ENCODE measurements around the gene GPX1. TPM values are rescaled to one million over a fixed set of nuclear protein-coding genes. Genes with fewer than 3 reads are reported as not detected.
"Not testable (repeated sequence)": the region's sequence is repeated elsewhere in the genome, so short reads cannot be mapped to it uniquely, and the experiment has no call there.

GPX1 gene
- 222 and 298 TPM in 2 replicates for total RNA-seq (2014; rRNA removed; shearing (Covaris generic))

GRCh38 chr3:49358217-49358883 is at the start of gene GPX1:
Gene GPX1 (minus strand): TSS chr3:49358353. CDS start chr3:49358278, 75 bp downstream.
- H3K27me3 ChIP-seq (ENCODE audit: control insufficient read depth, insufficient read depth, low read length), result no peaks in the 10 kb centered on the region
- peak; percentile 98 for DNase-seq
- peak within 1 kb of the TSS; percentile 69 for H3K4me3 ChIP-seq (ENCODE audit: insufficient read depth, low read depth, low read length)
- H3K36me3 ChIP-seq (replicated peaks; ENCODE audit: control insufficient read depth, insufficient read depth, low read length), result peaks cover 19% of the 10 kb centered on the region

- no peak for DNase-seq
- H3K27me3 ChIP-seq (ENCODE audit: control insufficient read depth, insufficient read depth, low read length), result no peaks in the 10 kb centered on the region
- H3K4me3 ChIP-seq (ENCODE audit: insufficient read depth, low read depth, low read length), result no peak overlapping the region
- H3K36me3 ChIP-seq (replicated peaks; ENCODE audit: control insufficient read depth, insufficient read depth, low read length), result peaks cover 1% of the 10 kb centered on the region
These were observed 48.7 kb upstream of the GPX1 start for GRCh38 chr3:49406571-49407565.

- not testable (repeated sequence) for DNase-seq; H3K36me3 ChIP-seq (replicated peaks; ENCODE audit: control insufficient read depth, insufficient read depth, low read length); H3K27me3 ChIP-seq (ENCODE audit: control insufficient read depth, insufficient read depth, low read length); H3K4me3 ChIP-seq (ENCODE audit: insufficient read depth, low read depth, low read length)
These were observed 47.4 kb upstream of the GPX1 start for GRCh38 chr3:49405570-49405969.

- DNase-seq, result no peak
- no peaks in the 10 kb centered on the region for H3K27me3 ChIP-seq (ENCODE audit: control insufficient read depth, insufficient read depth, low read length)
- no peak overlapping the region for H3K4me3 ChIP-seq (ENCODE audit: insufficient read depth, low read depth, low read length)
- H3K36me3 ChIP-seq (replicated peaks; ENCODE audit: control insufficient read depth, insufficient read depth, low read length), result peaks cover 1% of the 10 kb centered on the region
These were observed 45.7 kb upstream of the GPX1 start for GRCh38 chr3:49403891-49404290.

GRCh38 chr3:49401766-49402165 is 43.6 kb upstream of the GPX1 start:
- Histone ChIP-seq H3K36me3 (replicated peaks; ENCODE audit: control insufficient read depth, insufficient read depth, low read length) (peaks cover 1% of the 10 kb centered on the region), H3K27me3 (ENCODE audit: control insufficient read depth, insufficient read depth, low read length) (no peaks in the 10 kb centered on the region), H3K4me3 (ENCODE audit: insufficient read depth, low read depth, low read length) (no peak overlapping the region)
- DNase-seq, result no peak

- Histone ChIP-seq H3K27me3 (ENCODE audit: control insufficient read depth, insufficient read depth, low read length) (no peaks in the 10 kb centered on the region), H3K4me3 (ENCODE audit: insufficient read depth, low read depth, low read length) (no peak overlapping the region), H3K36me3 (replicated peaks; ENCODE audit: control insufficient read depth, insufficient read depth, low read length) (peaks cover 4% of the 10 kb centered on the region)
- no peak for DNase-seq
These were observed 41.3 kb upstream of the GPX1 start for GRCh38 chr3:49399461-49399860.

- H3K27me3 ChIP-seq (ENCODE audit: control insufficient read depth, insufficient read depth, low read length), result no peaks in the 10 kb centered on the region
- no peak overlapping the region for H3K4me3 ChIP-seq (ENCODE audit: insufficient read depth, low read depth, low read length)
- peaks cover 3% of the 10 kb centered on the region for H3K36me3 ChIP-seq (replicated peaks; ENCODE audit: control insufficient read depth, insufficient read depth, low read length)
- peak; percentile 66 for DNase-seq
These were observed 39.3 kb upstream of the GPX1 start for GRCh38 chr3:49397470-49397869.

GRCh38 chr3:49391310-49391709 is 33.2 kb upstream of the GPX1 start:
- H3K27me3 ChIP-seq (ENCODE audit: control insufficient read depth, insufficient read depth, low read length); H3K36me3 ChIP-seq (replicated peaks; ENCODE audit: control insufficient read depth, insufficient read depth, low read length); DNase-seq; H3K4me3 ChIP-seq (ENCODE audit: insufficient read depth, low read depth, low read length): not testable (repeated sequence)

GRCh38 chr3:49389297-49389696 is 31.1 kb upstream of the GPX1 start:
- no peak overlapping the region for H3K4me3 ChIP-seq (ENCODE audit: insufficient read depth, low read depth, low read length)
- no peak for DNase-seq
- H3K27me3 ChIP-seq (ENCODE audit: control insufficient read depth, insufficient read depth, low read length), result no peaks in the 10 kb centered on the region
- no peaks in the 10 kb centered on the region; the same call in 1 of the 2 replicates for H3K36me3 ChIP-seq (replicated peaks; ENCODE audit: control insufficient read depth, insufficient read depth, low read length)

GRCh38 chr3:49388289-49388820 is 30.2 kb upstream of the GPX1 start:
- Histone ChIP-seq H3K4me3 (ENCODE audit: insufficient read depth, low read depth, low read length) (no peak overlapping the region), H3K27me3 (ENCODE audit: control insufficient read depth, insufficient read depth, low read length) (no peaks in the 10 kb centered on the region), H3K36me3 (replicated peaks; ENCODE audit: control insufficient read depth, insufficient read depth, low read length) (no peaks in the 10 kb centered on the region; the same call in 1 of the 2 replicates)
- no peak for DNase-seq

- DNase-seq, result no peak
- Histone ChIP-seq H3K4me3 (ENCODE audit: insufficient read depth, low read depth, low read length) (no peak overlapping the region), H3K27me3 (ENCODE audit: control insufficient read depth, insufficient read depth, low read length) (no peaks in the 10 kb centered on the region), H3K36me3 (replicated peaks; ENCODE audit: control insufficient read depth, insufficient read depth, low read length) (no peaks in the 10 kb centered on the region; the same call in 1 of the 2 replicates)
These were observed 29.6 kb upstream of the GPX1 start for GRCh38 chr3:49387721-49388120.

- Histone ChIP-seq H3K36me3 (replicated peaks; ENCODE audit: control insufficient read depth, insufficient read depth, low read length) (no peaks in the 10 kb centered on the region; the same call in 1 of the 2 replicates), H3K4me3 (ENCODE audit: insufficient read depth, low read depth, low read length) (no peak overlapping the region), H3K27me3 (ENCODE audit: control insufficient read depth, insufficient read depth, low read length) (no peaks in the 10 kb centered on the region)
- no peak for DNase-seq
These were observed 28.1 kb upstream of the GPX1 start for GRCh38 chr3:49386056-49386756.

GRCh38 chr3:49385617-49386016 is 27.5 kb upstream of the GPX1 start:
- Histone ChIP-seq H3K4me3 (ENCODE audit: insufficient read depth, low read depth, low read length) (no peak overlapping the region), H3K27me3 (ENCODE audit: control insufficient read depth, insufficient read depth, low read length) (no peaks in the 10 kb centered on the region), H3K36me3 (replicated peaks; ENCODE audit: control insufficient read depth, insufficient read depth, low read length) (no peaks in the 10 kb centered on the region; the same call in 1 of the 2 replicates)
- no peak for DNase-seq

GRCh38 chr3:49383387-49383786 is 25.2 kb upstream of the GPX1 start:
- H3K4me3 ChIP-seq (ENCODE audit: insufficient read depth, low read depth, low read length), result no peak overlapping the region
- no peaks in the 10 kb centered on the region for H3K27me3 ChIP-seq (ENCODE audit: control insufficient read depth, insufficient read depth, low read length)
- DNase-seq, result no peak
- no peaks in the 10 kb centered on the region; the same call in 1 of the 2 replicates for H3K36me3 ChIP-seq (replicated peaks; ENCODE audit: control insufficient read depth, insufficient read depth, low read length)
